Measurements from ENCODE around the gene RUBCNL.

DNA sequence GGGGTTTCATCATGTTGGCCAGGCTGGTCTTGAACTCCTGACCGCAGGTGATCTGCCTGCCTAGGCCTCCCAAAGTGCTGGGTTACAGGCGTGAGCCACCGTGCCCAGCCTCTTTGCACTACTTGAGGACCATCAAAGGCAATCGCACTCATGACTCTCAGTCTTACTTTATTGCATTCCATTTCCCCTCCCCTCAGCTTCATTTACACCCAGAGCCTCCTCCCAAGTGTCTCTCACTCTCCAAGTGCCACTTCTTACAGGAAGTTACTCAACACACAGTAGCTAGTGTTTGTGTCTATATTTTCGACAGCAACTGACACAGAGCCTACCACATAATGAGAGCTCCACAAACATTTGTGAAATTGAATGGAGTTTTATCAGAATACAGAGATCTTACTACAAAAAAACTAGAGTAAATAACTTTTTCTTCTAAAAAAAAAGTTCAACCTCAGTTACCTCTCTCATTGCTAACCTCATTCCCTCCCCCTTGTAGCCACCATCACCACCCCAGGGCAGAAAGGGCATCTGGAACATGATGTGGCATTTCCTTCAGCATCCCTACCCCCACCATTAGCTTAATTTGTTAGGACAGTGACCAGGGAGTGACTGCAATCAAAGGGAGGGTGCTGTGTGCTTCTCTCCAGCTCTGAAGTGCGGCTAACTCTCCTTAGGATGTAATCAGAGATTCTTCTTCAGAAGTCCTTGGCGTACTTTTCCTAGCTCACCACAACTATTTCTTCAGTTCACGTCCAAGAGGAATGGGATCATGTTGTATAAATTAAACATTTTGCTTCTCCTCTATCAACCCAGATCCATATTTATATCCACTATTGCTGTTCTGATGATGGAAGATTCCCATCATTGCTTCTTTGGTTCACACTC lies 17.0 kb upstream of the RUBCNL start:
- TF ChIP-seq, protein P1, sequence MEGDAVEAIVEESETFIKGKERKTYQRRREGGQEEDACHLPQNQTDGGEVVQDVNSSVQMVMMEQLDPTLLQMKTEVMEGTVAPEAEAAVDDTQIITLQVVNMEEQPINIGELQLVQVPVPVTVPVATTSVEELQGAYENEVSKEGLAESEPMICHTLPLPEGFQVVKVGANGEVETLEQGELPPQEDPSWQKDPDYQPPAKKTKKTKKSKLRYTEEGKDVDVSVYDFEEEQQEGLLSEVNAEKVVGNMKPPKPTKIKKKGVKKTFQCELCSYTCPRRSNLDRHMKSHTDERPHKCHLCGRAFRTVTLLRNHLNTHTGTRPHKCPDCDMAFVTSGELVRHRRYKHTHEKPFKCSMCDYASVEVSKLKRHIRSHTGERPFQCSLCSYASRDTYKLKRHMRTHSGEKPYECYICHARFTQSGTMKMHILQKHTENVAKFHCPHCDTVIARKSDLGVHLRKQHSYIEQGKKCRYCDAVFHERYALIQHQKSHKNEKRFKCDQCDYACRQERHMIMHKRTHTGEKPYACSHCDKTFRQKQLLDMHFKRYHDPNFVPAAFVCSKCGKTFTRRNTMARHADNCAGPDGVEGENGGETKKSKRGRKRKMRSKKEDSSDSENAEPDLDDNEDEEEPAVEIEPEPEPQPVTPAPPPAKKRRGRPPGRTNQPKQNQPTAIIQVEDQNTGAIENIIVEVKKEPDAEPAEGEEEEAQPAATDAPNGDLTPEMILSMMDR (conservative IDR thresholded peaks at IDR 0.05; ENCODE audit: low read depth, low read length): no peak
- no peak for TF ChIP-seq POLR2A (IDR thresholded peaks at IDR 0.05; ENCODE audit: low read depth, low read length)
- no peak for TF ChIP-seq RFX5 (IDR thresholded peaks at IDR 0.05; ENCODE audit: low read depth, low read length)

All from IMR-90 (cell line).